Peyer's patch (tissue), 4 donors: ENCODE results near the gene TARDBP.

Experiments
- POLR2A ChIP-seq, 2 donors: fragments of 450-650 bp; IDR thresholded peaks; one replicate each; pipeline ENCODE4 v1.5.1; 2017; ENCODE audit warnings: antibody characterized with exemption in 2 of 2, mild to moderate bottlenecking in 2 of 2, moderate library complexity in 2 of 2
- TF ChIP-seq, protein P1 (sequence below), 6 experiments: fragments of 450-650 bp in 4 of 6; fragments of 200-600 bp in 2 of 6; sonication (generic) in 1 of 6; IDR thresholded peaks; one replicate each; pipeline ENCODE4 v1.5.1; 2017 to 2019; ENCODE audit warnings: antibody characterized with exemption in 6 of 6, mild to moderate bottlenecking in 3 of 6, moderate library complexity in 1 of 6

DNA sequence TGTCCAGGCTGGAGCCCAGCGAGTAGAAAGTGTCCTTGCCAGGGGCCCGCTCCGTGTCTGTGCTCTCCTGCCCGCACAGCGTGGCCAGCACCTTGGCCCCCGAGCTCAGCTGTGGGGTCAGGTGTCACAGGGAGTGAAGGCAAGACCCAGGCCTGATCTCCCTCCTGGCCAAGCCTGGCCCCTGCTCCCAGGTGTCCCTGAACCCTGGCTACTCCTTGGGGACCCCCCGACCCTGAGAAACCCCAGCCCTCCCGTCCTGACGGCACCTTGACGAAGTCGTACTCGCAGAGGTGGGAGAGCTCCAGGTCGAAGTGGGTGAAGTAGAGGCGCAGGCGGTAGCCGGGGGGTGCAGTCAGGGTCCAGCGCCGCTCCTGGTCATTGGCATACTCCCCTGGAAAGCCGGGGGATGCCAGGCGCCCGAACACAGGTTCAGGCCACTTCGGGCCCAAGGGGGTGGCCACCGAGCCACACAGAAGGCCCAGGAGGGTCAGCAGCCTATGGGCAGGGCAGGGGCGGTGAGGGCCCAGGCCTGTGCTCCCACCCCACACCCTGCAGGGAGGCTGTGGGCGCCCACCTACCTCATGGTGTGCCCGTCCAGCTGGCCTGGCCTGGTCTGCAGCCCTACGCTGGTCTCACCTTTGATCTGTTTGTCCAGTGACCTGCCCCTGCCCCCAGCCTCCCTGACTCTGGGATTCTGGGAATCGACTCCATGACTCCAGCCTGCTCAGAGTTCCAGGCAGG, 34.3 kb downstream of the TARDBP start, which contains the start of gene MASP2:
- TF ChIP-seq, protein P1, sequence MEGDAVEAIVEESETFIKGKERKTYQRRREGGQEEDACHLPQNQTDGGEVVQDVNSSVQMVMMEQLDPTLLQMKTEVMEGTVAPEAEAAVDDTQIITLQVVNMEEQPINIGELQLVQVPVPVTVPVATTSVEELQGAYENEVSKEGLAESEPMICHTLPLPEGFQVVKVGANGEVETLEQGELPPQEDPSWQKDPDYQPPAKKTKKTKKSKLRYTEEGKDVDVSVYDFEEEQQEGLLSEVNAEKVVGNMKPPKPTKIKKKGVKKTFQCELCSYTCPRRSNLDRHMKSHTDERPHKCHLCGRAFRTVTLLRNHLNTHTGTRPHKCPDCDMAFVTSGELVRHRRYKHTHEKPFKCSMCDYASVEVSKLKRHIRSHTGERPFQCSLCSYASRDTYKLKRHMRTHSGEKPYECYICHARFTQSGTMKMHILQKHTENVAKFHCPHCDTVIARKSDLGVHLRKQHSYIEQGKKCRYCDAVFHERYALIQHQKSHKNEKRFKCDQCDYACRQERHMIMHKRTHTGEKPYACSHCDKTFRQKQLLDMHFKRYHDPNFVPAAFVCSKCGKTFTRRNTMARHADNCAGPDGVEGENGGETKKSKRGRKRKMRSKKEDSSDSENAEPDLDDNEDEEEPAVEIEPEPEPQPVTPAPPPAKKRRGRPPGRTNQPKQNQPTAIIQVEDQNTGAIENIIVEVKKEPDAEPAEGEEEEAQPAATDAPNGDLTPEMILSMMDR (IDR thresholded peaks at IDR 0.05): no peak
- no peak for TF ChIP-seq POLR2A (IDR thresholded peaks at IDR 0.05)
